ENCODE results near the gene FLACC1.

DNA sequence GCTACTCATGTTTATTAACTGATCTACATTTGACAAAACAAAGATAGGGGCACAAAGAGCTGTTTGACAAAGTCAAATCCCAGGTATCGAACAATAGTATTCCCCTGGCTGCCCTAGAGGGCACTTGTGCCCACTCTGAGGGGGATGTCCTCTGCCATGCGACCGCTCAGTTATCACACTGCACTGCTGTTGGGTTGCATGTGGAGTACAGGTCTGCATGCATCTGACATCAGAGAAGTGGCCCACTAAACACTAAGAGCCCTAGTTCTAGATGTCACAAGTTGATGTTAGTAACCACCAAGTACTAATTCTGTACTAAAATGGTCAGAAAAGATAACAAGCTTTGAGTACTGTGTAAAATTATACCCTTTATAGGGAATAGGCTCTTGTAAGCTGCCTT, 20.1 kb upstream of the FLACC1 start:
- no peak for TF ChIP-seq SP1 (CRISPR knock-in tag; conservative IDR thresholded peaks at IDR 0.05)
- no peak for TF ChIP-seq CTCF (IDR thresholded peaks at IDR 0.05)
- TF ChIP-seq PREB (CRISPR knock-in tag; IDR thresholded peaks at IDR 0.05; ENCODE audit: borderline replicate concordance), result no peak
- TF ChIP-seq ETV6 (CRISPR knock-in tag; IDR thresholded peaks at IDR 0.05), result no peak
- TF ChIP-seq TEAD4 (CRISPR knock-in tag; IDR thresholded peaks at IDR 0.05), result no peak
- TF ChIP-seq, protein P1, sequence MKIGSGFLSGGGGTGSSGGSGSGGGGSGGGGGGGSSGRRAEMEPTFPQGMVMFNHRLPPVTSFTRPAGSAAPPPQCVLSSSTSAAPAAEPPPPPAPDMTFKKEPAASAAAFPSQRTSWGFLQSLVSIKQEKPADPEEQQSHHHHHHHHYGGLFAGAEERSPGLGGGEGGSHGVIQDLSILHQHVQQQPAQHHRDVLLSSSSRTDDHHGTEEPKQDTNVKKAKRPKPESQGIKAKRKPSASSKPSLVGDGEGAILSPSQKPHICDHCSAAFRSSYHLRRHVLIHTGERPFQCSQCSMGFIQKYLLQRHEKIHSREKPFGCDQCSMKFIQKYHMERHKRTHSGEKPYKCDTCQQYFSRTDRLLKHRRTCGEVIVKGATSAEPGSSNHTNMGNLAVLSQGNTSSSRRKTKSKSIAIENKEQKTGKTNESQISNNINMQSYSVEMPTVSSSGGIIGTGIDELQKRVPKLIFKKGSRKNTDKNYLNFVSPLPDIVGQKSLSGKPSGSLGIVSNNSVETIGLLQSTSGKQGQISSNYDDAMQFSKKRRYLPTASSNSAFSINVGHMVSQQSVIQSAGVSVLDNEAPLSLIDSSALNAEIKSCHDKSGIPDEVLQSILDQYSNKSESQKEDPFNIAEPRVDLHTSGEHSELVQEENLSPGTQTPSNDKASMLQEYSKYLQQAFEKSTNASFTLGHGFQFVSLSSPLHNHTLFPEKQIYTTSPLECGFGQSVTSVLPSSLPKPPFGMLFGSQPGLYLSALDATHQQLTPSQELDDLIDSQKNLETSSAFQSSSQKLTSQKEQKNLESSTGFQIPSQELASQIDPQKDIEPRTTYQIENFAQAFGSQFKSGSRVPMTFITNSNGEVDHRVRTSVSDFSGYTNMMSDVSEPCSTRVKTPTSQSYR (CRISPR knock-in tag; IDR thresholded peaks at IDR 0.05), result no peak
- TF ChIP-seq, protein P2, sequence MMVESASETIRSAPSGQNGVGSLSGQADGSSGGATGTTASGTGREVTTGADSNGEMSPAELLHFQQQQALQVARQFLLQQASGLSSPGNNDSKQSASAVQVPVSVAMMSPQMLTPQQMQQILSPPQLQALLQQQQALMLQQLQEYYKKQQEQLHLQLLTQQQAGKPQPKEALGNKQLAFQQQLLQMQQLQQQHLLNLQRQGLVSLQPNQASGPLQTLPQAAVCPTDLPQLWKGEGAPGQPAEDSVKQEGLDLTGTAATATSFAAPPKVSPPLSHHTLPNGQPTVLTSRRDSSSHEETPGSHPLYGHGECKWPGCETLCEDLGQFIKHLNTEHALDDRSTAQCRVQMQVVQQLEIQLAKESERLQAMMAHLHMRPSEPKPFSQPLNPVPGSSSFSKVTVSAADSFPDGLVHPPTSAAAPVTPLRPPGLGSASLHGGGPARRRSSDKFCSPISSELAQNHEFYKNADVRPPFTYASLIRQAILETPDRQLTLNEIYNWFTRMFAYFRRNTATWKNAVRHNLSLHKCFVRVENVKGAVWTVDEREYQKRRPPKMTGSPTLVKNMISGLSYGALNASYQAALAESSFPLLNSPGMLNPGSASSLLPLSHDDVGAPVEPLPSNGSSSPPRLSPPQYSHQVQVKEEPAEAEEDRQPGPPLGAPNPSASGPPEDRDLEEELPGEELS (CRISPR knock-in tag; IDR thresholded peaks at IDR 0.05), result no peak
- TF ChIP-seq, protein P3, sequence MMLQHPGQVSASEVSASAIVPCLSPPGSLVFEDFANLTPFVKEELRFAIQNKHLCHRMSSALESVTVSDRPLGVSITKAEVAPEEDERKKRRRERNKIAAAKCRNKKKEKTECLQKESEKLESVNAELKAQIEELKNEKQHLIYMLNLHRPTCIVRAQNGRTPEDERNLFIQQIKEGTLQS (CRISPR knock-in tag; conservative IDR thresholded peaks at IDR 0.05), result no peak
- TF ChIP-seq ATF6 (CRISPR knock-in tag; IDR thresholded peaks at IDR 0.05), result no peak
- TF ChIP-seq RELA (CRISPR knock-in tag; IDR thresholded peaks at IDR 0.05; ENCODE audit: borderline replicate concordance), result no peak
- TF ChIP-seq JAZF1 (CRISPR knock-in tag; IDR thresholded peaks at IDR 0.05), result no peak
